ENCODE results near the gene RASA3.
"Not testable (repeated sequence)": the region's sequence is repeated elsewhere in the genome, so short reads cannot be mapped to it uniquely, and the experiment has no call there.

The RASA3 gene

DNA sequence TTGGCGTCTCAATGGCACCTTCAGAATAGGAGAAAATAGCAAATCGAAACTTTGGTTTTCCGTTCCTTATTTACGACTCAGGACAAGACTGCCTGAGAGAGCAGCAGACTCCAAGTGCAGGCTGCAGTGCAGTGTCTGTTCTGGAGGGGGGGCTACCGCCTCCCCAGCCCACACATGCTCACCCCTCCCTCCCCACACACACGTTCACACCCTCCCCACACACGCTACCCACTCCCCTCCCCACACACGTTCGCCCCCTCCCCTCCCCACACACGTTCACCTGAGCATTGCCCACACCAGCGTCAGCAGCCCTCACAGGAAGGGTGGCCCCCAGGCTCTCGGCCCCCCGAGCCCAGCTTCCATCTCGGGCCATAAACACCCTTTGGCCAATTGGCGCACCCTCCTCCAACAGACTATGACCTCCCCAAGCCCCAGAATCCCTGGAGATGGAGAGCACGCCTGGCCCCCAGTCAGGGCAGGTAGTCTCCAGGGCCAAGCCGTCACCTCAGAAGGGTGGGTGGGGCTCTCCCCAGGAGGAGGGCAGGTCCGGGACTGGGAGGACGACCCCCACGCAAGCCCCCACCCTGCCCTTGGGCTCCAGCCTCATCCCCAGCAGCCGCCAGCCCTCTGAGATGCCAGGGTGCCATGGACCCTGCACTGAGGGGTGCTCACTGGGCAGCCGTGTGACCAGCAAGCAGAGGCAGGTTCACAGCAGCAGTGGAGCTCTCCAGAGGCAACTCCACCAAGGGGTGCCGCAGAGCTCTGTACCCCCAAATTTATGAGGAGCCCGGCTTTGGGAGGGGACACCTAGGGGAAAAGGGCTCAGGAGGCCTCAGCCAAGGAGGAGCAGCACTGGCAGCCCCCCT is 27.5 kb downstream of the RASA3 start:
- no peaks in the 10 kb centered on the region for H3K9me3 ChIP-seq
- TF ChIP-seq, protein P1, sequence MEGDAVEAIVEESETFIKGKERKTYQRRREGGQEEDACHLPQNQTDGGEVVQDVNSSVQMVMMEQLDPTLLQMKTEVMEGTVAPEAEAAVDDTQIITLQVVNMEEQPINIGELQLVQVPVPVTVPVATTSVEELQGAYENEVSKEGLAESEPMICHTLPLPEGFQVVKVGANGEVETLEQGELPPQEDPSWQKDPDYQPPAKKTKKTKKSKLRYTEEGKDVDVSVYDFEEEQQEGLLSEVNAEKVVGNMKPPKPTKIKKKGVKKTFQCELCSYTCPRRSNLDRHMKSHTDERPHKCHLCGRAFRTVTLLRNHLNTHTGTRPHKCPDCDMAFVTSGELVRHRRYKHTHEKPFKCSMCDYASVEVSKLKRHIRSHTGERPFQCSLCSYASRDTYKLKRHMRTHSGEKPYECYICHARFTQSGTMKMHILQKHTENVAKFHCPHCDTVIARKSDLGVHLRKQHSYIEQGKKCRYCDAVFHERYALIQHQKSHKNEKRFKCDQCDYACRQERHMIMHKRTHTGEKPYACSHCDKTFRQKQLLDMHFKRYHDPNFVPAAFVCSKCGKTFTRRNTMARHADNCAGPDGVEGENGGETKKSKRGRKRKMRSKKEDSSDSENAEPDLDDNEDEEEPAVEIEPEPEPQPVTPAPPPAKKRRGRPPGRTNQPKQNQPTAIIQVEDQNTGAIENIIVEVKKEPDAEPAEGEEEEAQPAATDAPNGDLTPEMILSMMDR (IDR thresholded peaks at IDR 0.05), result no peak
- no peak overlapping the region for H3K4me3 ChIP-seq (ENCODE audit: low read depth in 1 of 2, low read length in 1 of 2)
- H3K27ac ChIP-seq, result no peak overlapping the region
- no peaks in the 10 kb centered on the region for H3K36me3 ChIP-seq
- no peaks in the 10 kb centered on the region for H3K27me3 ChIP-seq
- peaks cover 0 to under 1% of the 10 kb centered on the region in 2 experiments for H3K4me1 ChIP-seq (ENCODE audit: control insufficient read depth in 1 of 2, insufficient read depth in 1 of 2, low read depth in 1 of 2, low read length in 1 of 2)

DNA sequence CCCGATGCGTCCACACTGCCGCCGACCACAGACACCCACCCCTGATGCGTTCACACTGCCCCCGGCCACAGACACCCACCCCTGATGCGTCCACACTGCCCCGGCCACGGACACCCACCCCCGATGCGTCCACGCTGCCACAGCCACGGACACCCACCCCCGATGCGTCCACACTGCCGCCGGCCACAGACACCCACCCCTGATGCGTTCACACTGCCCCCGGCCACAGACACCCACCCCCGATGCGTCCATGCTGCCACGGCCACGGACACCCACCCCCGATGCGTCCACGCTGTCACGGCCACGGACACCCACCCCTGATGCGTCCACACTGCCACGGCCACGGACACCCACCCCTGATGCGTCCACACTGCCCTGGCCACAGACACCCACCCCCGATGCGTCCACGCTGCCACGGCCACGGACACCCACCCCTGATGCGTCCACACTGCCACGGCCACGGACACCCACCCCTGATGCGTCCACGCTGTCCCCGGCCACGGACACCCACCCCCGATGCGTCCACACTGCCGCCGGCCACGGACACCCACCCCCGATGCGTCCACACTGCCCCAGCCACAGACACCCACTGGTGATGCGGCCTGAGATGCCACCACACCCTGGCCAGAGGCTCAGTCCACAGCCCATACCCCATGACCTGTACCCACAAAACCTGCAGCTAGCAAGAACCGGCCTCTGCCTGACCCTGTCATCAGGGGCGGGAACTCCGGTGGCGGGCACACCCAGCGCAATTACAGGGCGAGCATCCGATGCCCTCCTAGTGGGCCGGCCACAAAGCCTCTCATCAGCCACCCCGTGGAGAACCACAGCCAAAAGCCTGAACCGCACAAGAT is 28.4 kb downstream of the RASA3 start:
- Histone ChIP-seq H3K9me3 (no peaks in the 10 kb centered on the region), H3K27ac (no peak overlapping the region), H3K36me3 (no peaks in the 10 kb centered on the region), H3K4me1 (ENCODE audit: control insufficient read depth in 1 of 2, insufficient read depth in 1 of 2, low read depth in 1 of 2, low read length in 1 of 2) (no peaks in the 10 kb centered on the region), H3K27me3 (no peaks in the 10 kb centered on the region), H3K4me3 (ENCODE audit: low read depth in 1 of 2, low read length in 1 of 2) (no peak overlapping the region)
- TF ChIP-seq, protein P1 (IDR thresholded peaks at IDR 0.05), result no peak

DNA sequence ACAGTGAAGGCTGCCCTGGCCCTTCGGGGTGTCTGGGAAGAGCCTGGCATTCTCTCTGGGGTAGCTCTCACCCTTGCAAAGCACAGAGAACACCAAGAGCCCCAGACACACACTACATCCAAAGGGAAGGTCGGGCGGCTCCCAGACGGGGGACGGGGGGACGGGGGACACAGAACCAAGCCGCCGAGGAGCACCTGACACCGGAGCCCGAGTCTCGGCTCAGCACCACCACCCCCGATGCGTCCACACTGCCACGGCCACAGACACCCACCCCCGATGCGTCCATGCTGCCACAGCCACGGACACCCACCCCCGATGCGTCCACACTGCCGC is 29.2 kb downstream of the RASA3 start:
- H3K27ac ChIP-seq; H3K36me3 ChIP-seq; H3K4me1 ChIP-seq (ENCODE audit: control insufficient read depth in 1 of 2, insufficient read depth in 1 of 2, low read depth in 1 of 2, low read length in 1 of 2); H3K27me3 ChIP-seq; H3K9me3 ChIP-seq; H3K4me3 ChIP-seq (ENCODE audit: low read depth in 1 of 2, low read length in 1 of 2): not testable (repeated sequence)

DNA sequence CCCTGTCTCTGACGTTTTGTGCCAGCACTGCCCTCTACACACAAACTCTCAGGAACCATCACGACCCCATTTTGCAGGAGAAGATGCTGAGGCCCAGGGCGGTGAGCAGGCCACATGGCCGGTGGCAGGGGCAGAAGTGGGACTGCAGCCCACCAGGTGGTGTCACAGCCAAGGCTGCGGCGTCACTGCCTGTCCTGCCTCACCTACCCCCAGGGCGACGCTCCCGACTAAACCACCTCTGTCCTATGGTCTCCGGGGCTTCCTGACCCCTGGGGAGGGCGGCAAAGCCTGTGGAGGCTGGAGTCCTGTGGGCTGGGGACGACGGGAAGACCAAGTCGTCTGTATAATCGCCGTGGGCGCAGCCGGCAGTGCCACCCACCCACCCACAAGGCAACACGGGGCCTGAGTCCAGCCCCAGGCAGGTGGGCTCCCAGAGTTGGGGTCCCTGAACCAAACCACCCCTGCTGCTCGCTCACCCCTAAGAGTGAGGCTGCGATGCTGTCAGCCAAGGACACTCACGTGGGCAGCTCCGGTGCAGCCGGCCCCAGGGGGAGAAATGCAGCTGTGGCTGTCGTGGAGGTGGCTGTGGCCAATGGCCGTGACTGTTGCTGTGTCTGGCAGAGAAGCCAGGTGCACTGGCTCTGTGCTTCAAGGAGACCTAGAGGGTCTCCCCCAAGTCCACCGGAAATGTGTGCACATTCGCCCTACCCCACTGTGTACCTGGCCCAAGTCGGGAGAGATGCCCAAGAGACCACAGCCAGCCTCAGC is 29.7 kb downstream of the RASA3 start:
- TF ChIP-seq, protein P1 (IDR thresholded peaks at IDR 0.05), result no peak
- Histone ChIP-seq H3K4me1 (ENCODE audit: control insufficient read depth in 1 of 2, insufficient read depth in 1 of 2, low read depth in 1 of 2, low read length in 1 of 2) (no peaks in the 10 kb centered on the region), H3K27ac (no peak overlapping the region), H3K36me3 (no peaks in the 10 kb centered on the region), H3K9me3 (no peaks in the 10 kb centered on the region), H3K27me3 (no peaks in the 10 kb centered on the region), H3K4me3 (ENCODE audit: low read depth in 1 of 2, low read length in 1 of 2) (no peak overlapping the region)

DNA sequence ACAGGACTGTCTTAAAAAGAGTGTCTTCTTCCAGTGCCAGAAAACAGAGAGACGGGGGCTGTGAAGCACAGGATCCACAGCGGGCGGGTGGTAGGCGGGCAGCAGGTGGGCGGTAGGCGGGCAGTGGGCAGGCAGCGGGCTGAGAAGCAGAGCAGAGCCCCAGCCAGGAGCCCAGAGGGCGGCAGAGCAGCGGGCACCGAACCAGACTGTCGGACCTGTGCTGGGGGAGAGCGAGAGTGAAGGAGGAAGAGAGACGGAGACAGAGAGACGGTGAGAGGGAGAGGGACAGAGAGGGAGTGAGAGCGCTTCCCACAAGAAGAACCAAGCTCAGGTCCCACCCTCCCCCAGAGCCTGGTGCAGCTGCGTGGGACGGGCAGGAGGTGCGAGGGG is 30.3 kb downstream of the RASA3 start:
- Histone ChIP-seq H3K4me3 (ENCODE audit: low read depth in 1 of 2, low read length in 1 of 2) (no peak overlapping the region), H3K27me3 (no peaks in the 10 kb centered on the region), H3K4me1 (ENCODE audit: control insufficient read depth in 1 of 2, insufficient read depth in 1 of 2, low read depth in 1 of 2, low read length in 1 of 2) (no peaks in the 10 kb centered on the region), H3K36me3 (no peaks in the 10 kb centered on the region), H3K27ac (no peak overlapping the region), H3K9me3 (no peaks in the 10 kb centered on the region)
- TF ChIP-seq, protein P1 (IDR thresholded peaks at IDR 0.05), result no peak
